GM18498 (cell line): Measurements from ENCODE around the gene GPRIN2.

Experiments used
- ATAC-seq: cut with Tn5 transposase; IDR thresholded peaks from one replicate; pipeline ENCODE4 v1.9.1; 2021; ENCODE audit warnings: mild to moderate bottlenecking, moderate library complexity; ENCODE audit not compliant: unreplicated experiment

GPRIN2 gene

DNA sequence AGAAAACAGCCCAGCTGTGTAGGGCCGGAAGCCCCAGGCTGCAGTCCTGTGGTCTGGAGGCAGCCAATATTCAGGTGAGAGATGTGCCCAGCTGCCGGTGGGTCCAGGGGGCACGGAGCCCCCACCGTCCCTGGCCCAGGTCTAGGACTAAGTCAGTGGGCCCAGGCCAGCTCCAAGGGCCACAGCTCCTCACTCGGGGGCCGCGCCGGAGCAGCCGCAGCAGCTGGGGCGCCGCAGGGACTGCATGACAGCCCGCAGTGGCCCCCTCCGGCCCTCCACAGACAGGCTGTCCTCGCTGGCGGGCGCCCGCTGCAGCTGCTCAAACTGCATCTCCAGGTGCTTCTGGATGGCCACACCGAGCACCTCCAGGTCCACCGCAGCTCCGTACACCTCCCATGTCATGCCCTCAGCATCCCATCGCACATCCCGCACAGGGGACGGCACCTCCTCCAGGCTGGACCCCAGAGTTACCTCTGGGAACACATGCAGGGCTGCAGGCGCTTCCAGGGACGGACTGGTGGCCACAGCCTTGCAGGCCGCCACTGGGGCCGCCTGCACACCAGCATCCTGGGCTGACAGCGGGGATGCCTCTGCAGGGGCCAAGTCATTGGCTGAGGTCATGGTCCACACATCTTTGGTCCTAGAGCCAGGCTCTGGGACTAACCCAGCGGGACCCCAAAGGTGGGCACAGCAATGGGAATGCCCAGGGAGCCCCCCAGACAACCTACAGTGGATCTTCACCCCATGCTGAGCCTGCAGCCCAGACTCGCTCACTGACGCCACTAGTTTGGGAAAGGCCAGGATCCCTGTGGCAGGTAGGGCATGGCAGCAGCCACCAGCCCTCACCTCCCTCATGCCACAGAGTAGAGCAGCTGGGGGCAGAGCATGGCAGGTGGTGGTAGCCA lies 7.0 kb downstream of the GPRIN2 start:
- ATAC-seq = no peak

DNA sequence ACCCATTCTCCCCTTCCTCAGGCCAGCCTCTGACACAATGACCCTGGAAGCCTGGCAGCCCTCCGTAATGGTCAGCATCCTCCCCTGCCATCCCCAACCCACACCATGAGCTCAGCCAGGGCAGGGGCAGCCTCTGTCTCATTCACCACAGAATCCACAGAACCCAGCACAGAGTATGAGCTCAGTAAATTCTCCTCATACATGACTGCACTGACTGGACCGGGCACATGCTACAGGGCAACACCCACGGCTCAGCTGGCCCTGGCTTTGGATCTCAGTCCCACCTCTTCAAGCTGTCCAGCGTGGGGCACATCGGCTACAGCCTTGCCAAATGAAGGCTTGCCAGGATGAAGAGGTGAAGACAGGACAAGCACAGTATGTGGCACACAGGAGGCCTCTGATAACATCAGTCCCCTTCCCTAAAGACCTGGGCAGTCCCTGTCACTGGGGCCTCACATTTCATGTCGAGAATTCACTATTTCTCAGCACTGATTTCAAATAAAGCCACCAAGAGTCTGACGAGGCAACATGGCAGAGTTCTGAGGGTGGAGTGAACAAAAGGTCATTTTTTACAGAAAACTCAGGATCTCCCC lies 7.9 kb downstream of the GPRIN2 start:
- no peak for ATAC-seq

- no peak for ATAC-seq
Measured at GRCh38 chr10:46547541-46548497, 8.6 kb downstream of the GPRIN2 start.

DNA sequence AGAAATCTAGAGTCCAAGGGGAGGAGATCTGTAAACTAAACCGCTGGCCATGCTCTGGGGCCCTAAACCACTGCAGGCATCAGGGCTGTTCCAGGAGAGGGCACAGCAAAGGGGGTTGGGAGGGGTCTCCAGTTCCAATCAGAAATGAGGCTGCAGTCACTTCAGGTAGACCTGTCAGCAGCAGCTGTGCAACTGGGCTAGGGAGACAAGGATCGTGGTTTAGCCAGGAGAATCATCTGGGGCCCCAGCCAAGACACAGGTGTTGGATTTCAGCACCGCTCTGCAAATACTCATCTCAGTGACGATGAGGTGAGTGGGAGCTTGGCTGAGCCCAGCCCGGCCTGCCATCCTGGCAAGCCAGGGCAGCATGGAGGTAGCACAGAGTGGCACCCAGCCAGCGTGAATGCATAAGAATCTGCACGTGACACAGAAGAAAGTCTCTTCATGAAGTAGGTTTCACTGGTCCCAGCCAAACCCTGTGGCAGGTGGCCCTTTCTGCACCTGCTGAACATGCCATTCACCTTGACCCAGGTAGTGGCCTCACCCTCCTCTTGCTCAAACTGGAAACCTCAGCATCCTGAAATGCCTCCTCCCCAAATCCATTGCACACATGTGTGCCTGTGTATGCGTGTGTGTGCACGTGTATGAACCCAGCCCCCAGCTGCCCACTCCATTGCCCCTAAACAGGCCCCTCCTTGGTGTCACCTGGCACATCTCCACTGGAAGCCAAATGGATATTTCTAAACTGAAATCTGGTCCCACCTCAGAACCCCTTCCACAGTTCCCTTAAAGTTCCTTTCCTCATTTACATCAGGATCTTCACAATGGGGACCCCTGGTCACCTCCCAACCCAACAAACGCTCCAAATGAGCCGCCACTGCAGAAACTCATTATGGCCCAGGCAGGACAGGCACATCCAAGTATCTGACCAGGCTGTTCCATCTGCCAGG lies 9.6 kb downstream of the GPRIN2 start:
- ATAC-seq = no peak

GRCh38 chr10:46545861-46546590 lies 10.4 kb downstream of the GPRIN2 start:
- no peak for ATAC-seq

GRCh38 chr10:46544989-46545791 lies 11.3 kb downstream of the GPRIN2 start:
- no peak for ATAC-seq

GRCh38 chr10:46543466-46544377 lies 12.7 kb downstream of the GPRIN2 start:
- ATAC-seq = no peak

DNA sequence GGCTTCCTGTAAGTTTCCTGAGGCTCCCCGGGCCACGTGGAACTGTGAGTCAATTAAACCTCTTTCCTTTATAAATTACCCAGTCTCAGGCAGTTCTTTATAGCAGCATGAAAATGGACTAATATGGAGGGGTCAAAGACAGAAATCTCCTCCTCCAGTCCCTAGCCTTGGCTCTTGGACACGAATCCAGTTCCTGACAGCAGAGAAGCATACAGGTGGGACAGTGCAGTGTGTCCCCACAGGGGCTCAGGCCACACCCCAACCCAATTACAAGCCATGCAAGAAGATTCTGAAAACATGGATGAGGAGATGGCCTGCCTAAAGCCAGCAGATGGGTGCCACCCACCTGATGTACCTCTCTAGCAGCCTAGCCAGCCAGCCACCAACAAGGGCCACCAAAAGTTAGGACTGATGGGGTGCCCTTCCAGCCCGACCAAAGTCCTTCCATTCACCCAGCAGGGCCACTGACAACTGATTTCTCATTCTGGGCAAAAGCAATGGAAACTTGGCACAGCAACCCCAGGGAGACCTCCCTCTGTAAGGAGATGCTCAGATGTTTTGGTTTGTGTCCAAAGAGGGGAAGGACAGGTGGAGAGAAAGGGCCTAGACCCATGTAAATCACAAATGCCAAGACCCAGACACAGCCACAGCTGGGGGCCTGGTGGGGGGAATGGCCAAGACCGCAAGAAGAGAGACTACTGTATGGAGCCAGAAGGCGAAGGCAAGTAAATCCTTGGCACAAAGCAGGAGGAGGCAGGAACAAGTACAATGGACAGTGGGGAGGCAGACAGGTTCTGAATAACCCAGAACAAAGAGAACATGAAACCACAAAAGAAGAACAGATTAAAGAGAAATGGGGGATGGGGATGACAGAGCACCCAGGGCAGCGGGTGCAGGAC lies 13.6 kb downstream of the GPRIN2 start:
- no peak for ATAC-seq

DNA sequence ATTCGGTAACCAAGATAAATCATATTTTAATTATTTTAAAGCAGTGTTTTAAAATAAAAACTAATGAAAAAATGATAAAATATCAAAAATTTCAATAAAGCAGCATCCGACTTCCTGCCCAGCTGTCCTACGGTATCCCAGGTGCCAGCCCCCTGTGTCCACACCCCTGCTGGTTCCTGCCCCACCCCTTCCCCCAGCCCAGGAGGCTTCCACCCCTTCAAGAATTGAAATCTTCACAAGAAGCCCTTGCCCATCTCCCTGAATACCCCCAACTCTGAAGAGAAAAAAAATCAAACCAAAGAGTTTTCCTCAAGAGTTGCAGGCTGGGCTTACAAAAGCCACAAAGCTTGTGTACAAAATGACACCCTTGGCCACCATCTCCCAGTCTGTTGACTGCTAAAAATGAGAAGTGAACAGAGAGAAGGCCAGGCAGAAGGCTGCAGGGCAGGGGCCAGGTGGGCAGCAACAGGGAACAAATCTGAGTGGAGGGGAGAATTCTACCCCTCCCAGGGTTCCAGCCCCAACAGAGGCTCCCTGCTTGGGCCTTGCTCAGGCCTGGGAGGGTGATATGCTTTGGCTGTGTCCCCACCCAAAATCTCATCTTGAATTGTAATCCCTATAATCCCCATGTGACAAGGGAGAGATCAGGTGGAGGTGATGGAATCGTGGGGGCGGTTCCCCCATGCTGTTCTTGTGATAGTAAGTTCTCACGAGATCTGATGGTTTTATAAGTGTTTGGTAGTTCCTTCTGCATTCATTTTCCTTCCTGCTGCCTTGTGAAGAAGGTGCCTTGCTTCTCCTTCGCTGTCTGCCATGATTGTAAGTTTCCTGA lies 14.5 kb downstream of the GPRIN2 start:
- ATAC-seq = no peak

DNA sequence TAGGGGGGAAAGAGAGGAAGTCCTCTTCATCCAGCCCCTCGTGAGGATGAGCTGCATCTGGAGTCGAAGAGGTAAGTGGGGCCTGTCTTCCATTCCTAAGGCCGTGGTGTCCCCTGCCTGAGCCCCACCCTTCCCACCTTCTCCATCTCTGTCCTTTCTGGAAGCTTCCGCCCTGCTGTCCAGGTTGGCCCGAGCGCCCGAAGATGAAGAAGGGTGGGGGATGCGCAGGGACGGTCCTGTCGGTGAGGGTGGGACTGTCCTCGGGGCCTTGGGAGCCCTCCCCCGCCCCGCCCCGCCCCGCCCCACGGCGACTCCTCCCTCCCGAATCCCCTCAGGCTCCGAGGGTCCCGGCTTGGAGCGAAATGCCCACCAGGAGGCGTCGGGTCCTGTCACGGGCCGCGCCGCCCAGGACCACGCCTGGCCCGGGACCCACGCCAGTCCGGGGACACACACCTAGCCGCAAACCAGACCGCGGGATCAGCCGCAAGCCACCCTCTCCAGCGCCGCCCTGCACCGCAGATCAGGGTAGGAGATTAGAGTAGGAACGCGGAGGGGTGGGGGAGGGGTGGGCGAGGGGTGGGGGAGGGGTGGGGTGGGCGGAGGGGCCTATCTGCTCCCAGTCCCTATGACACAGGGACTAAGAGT lies 15.3 kb downstream of the GPRIN2 start:
- ATAC-seq = no peak

GRCh38 chr10:46540412-46541016 lies 15.9 kb downstream of the GPRIN2 start:
- no peak for ATAC-seq

DNA sequence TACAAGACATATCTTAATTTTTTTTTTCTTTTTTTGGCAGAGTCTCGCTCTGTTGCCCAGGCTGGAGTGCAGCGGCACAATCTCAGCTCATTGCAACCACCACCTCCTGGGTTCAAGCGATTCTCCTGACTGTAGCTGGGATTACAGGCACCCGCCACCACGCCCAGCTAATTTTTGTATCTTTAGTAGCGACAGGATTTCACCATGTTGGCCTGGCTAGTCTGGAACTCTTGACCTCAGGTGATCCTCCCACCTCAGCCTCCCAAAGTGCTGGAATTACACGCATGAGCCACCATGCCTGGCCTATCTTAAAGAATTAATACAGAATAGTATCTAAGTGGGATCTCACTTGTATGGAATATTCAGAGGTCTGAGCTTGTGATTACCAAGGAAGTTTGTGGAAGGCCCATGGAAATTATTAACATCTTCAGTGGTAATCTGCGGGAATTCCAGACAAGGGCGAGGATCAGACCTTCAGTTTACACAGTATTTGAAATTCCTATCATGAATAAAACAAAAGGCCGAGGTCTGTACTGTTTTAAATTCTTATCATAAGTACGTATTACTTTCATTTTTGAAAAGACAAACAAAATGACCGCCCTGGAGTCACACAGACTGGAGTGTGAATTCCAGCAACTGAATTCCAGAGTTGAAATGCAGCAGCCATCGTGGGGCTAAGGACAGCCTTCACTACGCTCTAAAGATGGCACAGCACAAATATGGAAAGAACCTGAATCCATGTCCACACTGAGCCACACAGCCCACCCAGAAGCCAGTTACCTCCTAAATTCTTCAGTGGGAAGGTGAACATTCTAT lies 16.7 kb downstream of the GPRIN2 start:
- no peak for ATAC-seq

GRCh38 chr10:46538717-46539426 lies 17.6 kb downstream of the GPRIN2 start:
- no peak for ATAC-seq
